D721Med (cell line): ENCODE results near the gene PDE8B.

ENCODE experiments used
- DNase-seq: peaks from one replicate; pipeline ENCODE4 v3.0.0; 2011; ENCODE audit warnings: low spot score; ENCODE audit not compliant: insufficient read length
- FAIRE-seq: peaks from 2 replicates; lab custom pipeline; 2011; peaks lifted over from hg19 to GRCh38; lab: Jason Lieb, UNC
- CTCF ChIP-seq: IDR thresholded peaks from 2 replicates; pipeline ENCODE4 v1.5.1; 2012; ENCODE audit warnings: mild to moderate bottlenecking, control low read depth; ENCODE audit not compliant: insufficient read depth; ENCODE audit errors: missing control alignments

PDE8B gene

DNA sequence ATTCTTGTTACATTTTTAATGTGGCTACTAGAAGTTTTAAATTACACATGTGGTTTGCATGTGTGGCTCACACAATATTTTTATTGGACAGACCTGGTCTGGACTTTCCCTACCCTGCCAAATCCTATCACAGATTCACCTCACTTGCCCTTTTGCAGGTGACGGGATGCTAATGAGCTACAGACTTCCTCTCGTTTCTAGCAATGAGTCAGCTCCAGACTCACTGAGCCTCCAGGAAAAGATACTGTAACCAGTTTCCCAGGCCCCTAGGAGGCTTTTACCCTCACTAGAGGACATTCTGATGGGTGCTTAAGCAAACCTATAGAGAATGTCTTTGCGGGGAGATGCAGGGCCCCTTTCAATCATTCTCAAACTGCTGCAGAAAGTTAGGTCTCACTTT is 146.3 kb downstream of the PDE8B start:
- FAIRE-seq: no peak
- no peak for TF ChIP-seq CTCF
- DNase-seq: no peak

DNA sequence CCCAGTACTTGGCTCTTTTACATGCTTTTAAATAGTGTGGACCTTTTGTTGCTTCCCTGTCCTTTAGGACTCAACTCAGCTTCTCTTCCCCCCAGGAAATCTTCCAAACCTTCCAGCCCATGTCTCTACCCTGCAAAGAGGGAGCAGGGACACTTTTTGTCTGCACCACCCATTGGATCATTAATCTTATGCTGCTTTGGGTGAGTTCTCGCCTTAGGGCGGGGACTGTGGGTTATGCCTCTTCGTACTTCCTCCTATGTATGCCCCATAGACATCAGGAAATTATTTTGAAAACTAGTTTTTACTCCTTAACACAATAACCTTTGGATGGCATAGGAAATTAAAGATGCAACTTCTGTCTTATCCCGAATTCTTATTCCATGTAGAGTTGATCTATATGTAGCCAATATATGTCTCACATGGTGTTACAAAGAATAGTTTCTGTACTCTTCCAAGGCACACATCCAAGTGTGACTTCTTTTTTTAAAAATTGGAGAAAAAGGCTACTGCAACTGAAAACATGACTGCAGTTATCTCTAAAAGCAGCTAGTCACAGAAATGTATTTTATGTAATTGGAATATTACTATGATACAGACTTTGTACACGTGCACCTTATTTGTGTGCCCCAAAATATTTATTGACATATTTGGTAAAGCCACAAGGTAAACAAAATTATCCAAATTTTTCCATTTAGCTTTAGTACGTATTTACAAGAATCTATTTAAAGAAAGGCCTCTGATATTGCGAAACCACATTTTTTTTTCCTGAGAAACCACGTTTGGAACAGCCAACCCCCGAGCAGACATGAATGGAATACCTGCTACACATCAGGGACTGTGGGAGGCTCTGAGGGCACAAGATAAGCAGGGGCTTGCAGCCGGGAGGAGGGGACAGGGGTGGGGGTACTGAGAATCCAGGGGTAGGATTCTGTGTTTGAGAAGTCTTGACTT is 148.1 kb downstream of the PDE8B start:
- no peak for DNase-seq
- no peak for FAIRE-seq
- no peak for TF ChIP-seq CTCF

- no peak for TF ChIP-seq CTCF
- FAIRE-seq: no peak
- DNase-seq: no peak
These were observed 148.8 kb downstream of the PDE8B start for GRCh38 chr5:77359231-77359630.

GRCh38 chr5:77360381-77360780 is 149.9 kb downstream of the PDE8B start:
- FAIRE-seq (no peak), DNase-seq (no peak)
- TF ChIP-seq CTCF: no peak

GRCh38 chr5:77360973-77361372 is 150.5 kb downstream of the PDE8B start:
- no peak for DNase-seq
- no peak for TF ChIP-seq CTCF

GRCh38 chr5:77366717-77367500 is 156.4 kb downstream of the PDE8B start:
- no peak for TF ChIP-seq CTCF
- FAIRE-seq (no peak), DNase-seq (no peak)

More at GRCh38 chr5:77360973-77361372, 150.5 kb downstream of the PDE8B start:
- no peak for FAIRE-seq
